GM19468 (cell line): ENCODE measurements around the gene XPR1.

Experiments
- ATAC-seq: cut with Tn5 transposase; IDR thresholded peaks from one replicate; pipeline ENCODE4 v1.9.1; 2021; ENCODE audit warnings: mild to moderate bottlenecking, moderate library complexity, moderate number of reproducible peaks; ENCODE audit not compliant: unreplicated experiment; ENCODE audit errors: extremely low read depth

The XPR1 gene

DNA sequence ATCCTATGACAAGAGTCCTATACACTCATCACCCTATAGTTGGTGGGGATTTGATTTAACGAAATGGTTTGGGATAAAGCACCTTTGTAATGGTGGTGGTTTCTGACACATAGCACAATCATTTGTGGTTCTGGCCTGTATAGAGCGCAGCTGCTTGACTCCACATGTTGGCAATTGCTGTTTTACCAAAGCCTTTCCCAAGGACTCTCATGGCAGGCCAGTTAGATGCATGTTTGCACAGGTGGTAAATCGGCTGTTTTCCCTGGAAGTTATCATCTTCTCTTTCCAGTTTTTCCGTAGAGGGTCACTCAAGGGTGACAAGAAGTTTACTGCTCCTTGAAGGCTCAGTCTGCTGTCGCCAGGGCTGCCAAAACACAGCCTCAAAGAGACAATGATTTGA lies 17.1 kb upstream of the XPR1 start:
- ATAC-seq = no peak

DNA sequence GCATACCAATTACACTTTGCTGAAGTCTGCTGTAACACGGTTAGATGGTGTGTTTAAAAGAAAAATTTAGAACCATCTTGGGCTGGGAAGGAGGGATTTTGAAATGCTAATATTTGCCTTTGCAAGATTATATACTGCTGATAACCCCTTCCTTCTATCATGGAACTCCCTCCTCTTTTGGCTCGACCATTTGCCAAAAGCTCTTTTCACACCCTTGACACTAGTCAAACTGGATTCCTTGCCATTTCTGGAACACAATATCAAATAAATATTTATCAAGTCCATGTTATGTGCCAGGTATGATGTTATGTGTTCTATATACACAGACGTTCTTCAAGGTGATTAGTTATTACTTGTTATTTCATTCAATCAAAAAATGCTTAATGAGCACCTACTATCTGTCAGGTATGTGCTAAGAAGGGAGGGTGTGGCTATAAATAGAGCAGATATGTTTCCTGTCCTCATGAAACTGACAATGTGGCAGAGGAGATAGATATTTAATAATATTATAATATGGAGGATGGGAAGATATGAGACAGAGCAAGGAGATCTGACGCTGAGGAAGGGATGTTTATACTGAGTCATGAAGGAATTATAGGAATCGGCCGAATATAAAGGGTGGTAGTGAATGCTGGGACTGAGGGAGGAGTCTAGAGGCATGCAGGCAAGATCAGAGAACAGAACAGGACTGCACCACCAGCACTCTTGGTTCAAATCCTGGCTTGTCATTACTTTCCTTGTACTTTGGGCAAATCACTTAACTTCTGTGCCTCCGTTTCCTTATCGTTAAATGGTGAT lies 16.1 kb upstream of the XPR1 start:
- ATAC-seq = no peak

DNA sequence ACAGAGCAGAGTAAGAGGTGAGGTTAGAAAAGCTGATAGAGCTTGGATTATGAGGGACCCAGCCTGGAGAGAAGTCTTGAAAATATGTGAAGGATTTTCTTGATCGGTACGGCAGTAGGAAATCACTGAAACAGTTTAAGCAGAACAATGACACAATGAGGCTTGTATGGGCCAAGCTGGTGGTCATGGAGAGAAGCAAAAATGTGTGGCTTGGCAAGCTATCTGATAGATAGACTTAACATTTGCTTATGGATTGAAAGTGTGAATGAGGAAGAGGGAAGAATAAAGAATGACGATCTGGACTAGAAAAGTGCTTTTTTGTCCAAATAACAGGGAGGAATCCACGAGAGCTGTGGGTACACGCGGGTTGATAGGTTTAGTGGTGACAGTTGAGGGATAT lies 15.4 kb upstream of the XPR1 start:
- ATAC-seq = no peak

DNA sequence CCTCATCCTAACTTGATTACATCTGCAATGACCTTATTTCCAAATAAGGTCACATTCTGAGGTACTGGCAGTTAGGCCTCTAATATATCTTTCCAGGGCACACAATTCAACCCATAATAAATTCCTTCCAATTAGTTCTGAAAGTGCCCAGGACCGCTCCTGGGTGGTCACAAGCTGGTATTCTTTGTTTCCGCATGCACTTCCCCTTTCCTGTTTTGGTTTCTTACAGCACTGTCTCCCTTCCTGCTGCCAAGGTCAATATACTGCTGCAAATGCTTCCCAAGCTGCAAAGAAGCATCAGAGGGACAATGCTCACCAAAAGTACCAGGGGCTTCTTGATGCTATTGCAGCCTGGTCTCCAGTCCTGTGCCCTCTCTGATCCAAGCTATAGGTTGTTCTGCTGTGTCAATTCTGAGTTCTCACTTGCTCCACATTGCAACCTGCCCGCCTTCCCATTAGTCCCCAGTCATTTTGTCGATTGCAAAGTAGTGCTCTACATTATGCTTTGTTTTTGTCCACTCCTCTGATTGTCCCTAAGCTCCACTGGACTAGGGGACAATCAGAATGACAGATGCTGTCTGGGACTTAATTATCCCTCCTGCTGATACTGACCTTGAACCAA lies 13.9 kb upstream of the XPR1 start:
- no peak for ATAC-seq

DNA sequence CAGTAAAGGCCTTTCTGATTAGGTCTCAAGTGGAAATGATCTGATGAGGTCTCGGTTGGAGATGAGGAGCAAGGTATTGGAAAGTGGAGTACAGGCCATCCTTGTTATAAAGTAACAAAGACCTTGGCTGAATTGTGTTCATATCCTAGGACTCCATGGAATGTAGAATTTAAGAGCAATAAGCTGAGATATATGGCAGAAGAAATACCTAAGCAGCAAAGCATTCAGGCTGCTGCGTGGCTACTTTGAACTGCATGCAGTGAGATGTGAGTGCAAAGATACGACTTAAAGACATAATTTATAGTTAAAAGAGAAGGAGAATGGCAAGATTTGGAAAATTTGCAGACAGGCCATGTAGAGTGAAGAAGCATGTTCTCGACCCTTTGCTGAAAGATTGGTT lies 11.2 kb upstream of the XPR1 start:
- ATAC-seq = no peak

DNA sequence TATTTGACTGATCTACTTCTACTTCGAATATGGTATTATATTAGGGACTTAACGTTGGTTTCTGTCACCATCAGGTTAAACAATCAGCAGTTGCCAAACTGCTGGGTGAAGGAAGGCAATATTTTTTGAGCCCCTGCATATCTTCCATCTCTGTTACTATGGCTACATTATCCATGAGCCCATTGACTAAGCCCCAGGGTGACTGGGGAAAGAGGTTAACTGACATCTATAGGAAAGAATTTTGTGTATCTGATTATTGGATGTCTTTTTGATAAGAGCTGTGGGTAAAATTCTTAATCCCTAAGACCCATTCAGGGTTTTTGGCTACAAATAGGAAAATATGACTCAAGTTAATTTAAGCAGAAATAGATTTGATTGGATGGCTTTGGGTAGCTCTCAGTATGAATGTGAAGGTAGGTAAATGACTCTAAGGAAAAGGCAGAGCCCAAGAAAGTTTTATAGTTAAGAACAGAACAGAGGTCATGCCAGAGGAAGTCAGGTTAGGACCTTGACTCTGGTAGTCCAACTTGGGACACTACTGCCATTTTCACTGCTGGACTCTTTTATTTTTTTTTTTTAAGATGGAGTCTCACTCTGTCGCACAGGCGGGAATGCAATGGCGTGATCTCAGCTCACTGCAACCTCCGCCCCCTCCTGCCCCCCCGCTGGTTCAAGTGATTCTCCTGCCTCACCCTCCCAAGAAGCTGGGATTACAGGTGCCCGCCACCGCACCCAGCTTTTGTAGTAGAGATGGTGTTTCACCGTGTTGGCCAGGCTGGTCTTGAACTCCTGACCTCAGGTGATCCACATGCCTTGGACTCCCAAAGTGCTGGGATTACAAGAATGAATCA lies 8.9 kb upstream of the XPR1 start:
- no peak for ATAC-seq

DNA sequence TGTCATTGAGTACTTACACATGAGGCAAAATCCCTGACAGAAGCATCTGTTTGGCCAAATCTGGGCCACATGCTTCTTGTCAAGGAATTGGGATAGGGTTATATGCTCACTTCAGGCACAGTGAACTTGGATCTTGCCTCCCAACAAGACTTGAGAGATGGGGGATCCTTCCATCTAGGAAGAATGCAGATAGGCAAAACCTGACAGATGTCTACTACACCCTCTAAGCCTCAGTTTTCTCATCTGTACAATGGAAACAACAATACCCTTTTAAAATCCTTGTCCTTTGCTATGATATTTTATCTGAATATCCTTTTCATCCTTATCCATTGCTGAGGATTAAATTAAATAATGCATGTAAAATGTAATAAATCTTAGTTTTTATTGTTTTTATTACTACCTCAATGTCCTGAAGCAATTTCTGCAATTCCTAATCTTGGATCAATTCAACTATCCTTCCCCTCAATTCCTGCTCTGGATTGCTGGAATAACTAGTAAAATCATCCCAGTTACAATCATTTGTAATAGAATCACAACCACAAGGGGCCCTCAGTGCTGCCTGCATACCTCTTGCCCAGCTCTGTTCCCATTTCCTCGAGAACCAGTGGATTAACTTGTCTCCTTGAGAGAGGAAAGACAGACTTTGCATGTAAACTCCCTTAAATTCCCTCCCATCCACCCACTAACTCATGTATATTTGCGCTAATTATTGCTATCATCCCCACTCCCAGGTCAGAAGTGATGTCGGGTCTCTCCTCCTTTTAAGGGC lies 8.1 kb upstream of the XPR1 start:
- ATAC-seq = no peak

DNA sequence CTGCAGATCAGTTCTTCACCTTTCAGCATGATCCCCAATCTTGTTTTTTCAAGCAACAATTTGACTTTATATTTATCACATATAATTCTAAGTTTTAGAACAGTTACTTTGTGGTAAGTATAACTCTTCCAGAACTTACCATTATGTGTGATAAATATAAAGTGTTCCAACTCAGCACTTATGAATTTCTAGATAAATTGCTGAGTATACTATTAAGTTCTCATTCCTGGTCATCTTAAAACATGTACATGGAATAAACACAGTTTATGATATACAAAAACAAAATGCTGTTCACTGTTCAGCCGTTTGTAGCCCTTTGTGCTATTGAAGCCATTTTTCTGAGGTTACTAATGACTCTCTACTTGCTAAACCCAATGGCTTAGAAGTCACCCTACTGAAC lies 5.1 kb upstream of the XPR1 start:
- no peak for ATAC-seq

DNA sequence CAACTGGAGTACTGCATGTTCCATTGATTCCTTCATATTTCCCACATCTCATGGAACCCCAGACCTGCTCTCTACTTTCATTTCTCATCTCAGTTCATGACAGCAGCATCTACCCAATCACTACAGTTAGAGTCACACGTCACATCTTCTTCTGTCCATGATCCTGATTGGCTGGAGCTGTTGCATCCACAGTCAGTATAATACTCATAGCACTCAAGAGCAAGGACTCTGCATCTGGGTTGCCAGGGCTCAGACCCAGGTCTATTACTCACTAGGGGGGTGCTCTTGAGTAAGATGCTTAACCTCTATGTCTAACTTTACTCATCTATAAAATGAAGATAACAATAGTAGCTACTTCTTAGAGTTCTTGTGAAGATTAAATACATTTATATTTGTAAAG lies 4.4 kb upstream of the XPR1 start:
- ATAC-seq = no peak

DNA sequence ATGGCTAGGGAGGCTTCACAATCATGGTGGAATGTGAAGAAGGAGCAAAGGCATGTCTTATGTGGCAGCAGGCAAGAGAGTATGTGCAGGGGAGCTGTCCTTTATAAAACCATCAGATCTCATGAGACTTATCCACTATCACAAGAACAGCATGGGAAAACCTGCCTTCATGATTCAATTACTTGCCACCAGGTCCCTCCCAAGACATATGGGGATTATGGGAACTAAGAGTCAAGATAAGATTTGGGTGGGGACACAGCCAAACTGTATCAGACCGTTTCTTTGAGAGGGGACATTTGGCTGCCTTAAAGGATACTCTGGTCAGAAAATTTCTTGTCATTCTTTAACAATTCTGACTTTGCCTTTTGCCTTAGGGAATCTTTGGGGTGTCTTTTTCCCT lies 3.2 kb upstream of the XPR1 start:
- no peak for ATAC-seq

DNA sequence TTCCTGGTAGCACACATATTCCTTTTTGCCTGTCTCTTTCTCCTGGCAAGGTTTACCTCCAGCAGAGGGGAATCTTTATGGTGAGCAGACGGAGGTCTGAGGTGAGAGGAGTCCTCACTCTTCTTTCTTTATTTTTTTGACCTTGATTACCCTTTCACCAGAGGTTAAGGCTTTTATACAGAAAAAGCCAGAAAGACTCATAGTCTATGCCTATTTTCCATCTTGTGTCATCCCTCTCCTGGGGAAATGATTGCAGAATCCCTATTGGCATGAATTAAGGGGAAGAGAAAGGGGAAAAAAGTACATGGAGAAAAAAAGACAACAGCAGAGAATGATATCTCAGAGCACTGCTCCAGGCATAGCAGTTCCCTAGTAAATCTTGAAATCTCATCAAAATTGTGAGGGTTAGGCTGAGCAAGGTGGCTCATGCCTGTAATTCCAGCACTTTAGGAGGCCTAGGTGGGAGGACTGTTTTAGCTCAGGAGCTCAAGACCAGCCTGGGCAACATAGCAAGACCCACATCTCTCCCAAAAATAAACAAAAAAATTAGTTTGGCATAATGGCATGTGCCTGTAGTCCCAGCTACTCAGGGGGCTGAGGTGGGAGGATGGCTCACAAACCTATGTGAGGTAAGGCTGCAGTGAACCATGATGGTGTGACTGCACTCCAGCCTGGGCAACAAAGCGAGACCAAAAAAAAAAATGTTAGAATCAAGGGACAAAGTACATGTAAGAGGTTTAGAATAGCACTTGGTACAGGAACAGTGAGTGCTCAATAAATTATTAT lies 1.2 kb upstream of the XPR1 start:
- no peak for ATAC-seq

DNA sequence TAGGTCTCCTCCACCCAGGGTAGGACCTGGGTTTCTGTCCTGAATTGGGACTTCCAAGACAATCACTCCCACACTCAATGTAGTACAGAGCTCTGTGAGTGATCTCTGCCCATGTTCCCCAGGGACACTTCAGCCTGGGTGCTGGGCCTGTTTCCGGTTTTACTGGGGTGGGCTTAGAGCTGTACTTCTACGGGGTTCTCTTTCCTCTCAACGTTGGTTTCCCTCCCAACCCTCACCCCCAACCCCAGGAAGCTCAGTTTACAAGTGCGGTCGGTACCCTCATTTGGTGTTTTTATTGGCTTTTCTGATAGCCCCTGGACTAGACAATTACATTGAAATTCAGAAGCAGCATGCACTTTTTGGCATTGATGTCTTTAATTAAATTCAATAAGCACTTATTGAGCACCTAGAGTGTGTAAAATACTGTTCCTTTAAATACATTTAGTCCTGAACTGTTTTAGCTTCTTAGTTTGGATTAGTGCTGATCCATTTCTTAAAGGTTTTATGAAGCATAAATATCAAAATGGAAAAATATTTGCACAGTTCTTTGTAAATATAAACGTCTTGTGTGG lies 542 bp upstream of the XPR1 start:
- ATAC-seq = no peak

DNA sequence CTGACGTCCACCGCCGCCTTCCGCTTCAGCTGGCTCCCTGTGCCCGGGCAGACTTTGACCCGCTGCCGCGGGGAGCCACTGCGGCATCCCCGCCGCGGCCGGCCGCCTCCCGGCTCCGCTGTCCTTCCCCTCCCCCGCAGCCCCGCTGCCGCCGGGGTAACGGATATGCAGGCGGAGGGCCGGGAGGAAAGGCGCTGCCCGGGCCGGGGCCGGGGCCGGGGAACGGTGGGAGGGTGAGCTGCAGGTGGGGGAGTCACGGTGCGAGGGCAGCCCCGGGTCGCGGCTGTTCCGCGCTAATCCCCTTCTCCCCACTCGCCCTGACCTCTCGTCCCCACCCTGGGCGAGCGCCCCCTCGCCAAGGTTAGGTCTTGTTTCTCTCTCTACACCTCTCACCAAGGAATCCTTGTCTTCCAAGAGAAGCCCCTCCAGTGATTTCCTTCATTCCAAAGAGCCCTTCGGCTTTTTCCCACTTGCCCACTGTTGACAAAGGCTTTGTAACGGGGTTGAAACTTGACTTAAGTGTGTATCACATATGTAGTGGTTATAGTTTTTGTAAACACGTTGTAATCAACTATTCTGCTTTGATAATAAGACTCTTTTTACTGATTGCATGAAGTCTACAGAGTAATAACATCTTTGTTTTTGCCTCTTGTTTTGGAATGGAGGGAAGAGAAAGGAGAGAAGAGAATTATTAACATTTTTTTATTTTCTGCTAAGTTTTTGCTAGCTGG lies 669 bp downstream of the XPR1 start:
- no peak for ATAC-seq

DNA sequence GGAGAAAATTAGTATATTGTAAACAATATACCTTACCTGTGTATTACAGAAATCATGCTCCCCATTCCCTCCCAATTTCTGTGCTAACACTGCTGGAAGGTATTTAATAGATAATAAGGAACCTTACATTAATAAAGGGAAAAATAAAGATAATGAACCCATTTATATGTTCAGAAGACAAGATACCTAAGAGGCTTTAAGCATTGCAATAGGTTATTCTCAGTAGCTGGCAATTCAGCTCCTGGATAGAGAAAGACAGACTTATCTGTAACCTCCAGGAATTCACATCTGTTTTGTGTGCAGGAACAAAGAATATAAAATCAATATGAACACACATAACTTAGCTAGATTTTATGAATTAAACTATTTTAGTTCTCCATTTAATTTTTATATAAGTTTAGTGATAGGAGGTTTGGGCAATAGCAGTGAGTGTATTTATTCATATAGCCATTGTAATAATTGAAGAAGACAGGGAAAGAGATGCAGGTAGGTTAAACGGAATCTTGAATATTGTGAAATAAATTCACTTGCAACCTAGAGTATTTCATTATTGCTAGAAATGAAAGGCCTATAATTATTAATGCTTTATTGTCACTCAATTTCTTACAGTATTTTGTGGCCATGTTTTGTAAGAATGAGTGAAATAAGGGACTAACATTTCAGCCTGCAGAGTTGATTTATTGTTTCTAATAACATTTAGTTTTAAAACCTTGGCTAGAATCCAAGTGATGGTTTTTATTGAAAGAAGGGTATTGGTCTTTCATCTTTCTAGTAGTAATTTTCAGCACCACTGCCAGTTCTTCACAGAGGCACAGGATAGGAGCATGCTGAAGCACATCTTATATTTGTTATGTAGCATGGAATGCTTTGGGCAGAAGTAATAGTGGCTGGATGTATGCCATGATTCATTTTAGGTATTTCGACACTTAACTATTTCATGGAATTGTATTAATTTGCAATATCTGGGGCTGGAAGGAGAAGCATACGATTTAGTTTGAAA lies 1.5 kb downstream of the XPR1 start:
- no peak for ATAC-seq

DNA sequence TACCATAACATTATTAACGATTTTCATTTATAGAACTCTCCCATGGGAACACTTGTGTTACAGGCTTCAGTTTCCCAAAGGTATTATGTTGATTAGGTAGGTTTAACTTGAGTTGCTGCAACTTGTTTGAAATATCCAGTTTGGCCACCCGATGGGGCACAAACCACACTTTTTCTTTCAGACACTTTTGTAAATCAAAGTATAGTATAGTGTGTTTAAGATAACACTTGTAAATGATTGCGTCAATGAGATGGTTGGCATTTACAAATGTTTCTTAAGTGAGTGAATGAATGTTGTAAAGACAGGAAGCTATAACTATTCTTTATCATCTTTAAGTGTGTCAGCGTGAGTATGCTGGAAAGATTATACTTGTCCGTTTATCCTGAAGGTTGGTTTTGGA lies 4.3 kb downstream of the XPR1 start:
- no peak for ATAC-seq

DNA sequence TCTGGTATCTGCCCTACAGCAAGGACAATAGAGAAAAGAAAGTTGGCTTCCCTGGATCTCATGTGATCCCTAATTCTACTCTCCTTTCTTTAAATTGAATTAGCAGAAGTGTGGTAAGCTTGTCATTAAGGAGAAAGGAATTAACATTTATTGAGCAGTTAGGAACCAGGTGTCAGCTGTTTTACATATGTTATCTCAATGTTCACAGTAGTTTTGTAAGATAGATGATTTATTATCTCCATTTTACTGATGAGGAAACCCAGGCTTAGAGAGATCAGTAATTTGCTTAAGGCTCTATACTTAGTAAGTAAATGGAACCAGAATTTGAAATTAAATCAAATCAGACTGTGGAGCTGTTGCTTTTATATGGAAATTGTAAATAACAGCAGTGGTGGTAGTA lies 8.0 kb downstream of the XPR1 start:
- ATAC-seq = no peak

DNA sequence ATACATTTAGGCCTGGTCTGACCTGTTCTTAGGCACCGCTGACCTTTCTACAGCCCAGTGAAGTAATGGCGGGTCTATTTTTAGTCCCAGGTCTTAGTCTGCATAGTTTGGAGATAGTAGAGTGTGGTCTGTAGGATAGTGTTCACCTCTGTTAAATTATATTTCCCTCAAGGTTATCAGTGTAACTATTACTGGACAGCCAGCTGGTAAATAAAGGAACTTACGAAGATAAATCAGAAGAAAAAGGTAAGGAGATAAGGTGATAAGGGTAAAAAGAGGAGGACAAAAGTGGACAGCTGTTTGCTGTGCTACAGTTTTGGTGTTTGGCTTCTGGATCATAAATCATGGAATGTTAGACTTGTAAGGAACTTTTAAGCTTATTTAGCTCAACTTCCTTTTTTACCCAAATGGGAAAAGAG lies 8.7 kb downstream of the XPR1 start:
- no peak for ATAC-seq

DNA sequence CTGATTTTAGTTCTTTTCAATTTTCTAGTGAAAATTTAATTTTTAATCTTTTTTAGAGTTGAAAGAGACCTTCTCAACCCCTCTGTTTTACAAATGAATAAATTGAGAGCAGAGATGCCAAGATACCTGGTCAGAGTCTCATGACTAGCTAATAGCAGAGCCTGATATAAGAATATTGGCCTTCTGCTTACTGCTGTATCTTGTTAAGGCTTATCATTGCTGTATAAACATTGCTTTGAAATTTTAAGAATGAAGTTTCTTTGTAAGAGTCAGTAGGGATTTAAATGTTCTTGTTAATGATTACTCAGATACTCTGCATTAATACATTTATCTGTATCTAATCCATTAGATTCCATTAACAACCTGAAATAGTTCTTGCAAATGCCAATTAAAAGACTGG lies 9.8 kb downstream of the XPR1 start:
- ATAC-seq = no peak
